CD1c-positive myeloid dendritic cell (primary cell): ENCODE data around the gene EPAS1.

Source experiments
- DNase-seq: peaks from one replicate; pipeline ENCODE4 v3.0.0-alpha.2; 2016; ENCODE audit errors: extremely low spot score

The EPAS1 gene

DNA sequence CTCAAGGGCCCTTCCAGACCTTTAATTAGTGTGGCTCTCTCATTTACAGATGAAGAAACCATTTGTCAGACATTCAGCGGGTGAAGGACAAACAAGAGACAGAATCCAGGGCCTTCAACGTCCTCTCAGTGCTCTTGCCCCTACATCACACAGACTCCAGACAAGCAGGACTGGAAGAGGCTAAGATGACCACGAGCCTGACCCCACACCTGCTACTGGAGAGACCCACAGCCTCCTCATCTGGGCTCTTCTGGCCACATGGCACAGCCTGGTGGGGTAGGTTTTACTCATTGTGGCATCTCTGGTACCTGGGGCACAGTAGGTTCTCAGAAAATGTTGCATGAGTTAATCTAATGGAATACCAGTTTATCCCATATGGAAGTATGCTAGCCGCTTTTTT, 112.5 kb downstream of the EPAS1 start:
- DNase-seq, result no peak

DNA sequence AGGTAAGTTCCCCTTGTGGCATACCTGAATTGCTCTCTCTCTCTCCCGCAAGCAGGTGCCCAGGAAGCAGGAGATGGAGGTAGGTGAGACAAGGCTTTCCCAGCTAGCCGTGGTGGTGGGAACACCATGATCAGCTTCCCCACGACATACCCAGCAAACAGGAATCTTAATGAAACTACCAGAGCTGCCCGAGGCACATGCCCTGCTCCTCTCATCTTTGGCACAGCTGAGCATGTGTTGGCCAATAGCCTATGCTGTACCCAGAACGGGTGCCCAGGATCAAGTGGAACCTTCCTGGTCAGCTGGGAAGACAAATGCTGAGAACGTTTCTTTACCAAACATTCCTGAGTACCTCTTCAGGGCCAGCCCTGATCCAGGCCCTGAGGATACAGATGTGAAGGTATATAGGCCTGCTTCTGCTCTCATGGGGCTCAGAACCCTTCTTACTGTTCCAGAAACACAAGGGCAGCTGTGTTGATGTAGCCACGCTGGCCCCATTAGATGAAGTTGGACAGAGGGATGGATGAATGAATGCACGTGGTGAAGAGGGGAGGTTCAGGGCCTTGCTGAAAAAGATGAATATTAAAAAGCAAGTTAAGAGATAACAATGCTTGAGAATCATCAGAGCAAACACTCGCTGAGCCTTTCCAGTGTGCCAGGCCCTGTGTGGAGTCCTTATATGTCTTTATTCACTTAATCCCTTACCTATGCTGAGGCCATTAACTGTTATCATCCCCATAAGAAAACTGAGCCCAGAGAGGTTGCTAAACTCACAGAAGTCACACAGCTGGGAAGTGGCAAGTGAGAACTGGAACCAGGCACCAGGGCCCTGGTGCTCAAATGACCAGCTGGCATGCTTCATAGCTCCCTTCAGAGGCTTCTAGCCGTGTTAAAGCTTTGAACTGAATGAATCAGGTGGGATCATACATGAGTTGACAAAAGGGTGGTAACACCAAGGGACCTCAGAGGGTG, 113.4 kb downstream of the EPAS1 start:
- no peak for DNase-seq

DNA sequence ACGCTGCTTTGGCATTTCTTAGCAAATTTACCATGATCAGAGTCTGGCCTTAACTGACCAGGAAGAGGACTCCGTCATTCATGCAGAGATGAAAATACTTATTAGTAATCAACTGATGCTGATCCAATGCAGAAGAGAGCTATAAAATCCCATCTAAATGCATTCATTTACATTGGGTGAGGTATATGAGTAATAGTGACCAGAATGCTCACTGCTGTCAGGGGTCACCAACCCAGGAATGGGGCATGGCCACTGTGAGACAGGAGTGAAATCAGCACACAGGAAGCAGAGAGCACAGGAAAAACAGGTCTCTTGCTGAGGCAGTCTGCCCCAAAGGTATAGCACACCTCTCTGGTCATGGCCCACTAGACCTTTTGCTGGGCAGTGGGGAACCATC, 114.0 kb downstream of the EPAS1 start:
- no peak for DNase-seq

- DNase-seq, result no peak
These were observed 114.8 kb downstream of the EPAS1 start for GRCh38 chr2:46411985-46412384.

DNA sequence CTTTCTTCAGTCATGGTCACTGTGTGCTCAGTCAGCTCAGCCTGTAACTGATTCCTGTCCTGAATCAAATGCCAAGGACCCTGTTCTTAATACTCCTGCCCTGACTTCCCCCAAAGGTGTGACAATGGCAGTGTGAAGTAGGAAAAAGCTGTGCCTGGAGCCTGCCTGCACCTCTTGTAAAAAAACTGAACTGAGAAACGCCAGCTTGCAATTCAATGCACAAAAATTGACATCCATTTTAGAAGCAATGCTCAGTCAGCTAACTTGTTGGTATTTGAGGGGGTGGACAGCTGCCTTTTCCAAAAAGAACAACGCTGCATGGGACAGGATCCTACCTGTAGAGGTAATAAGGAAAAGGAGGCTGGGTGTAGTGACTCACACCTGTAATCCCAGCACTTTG, 115.9 kb downstream of the EPAS1 start:
- DNase-seq, result no peak

- no peak for DNase-seq
These were observed 116.4 kb downstream of the EPAS1 start for GRCh38 chr2:46413631-46414030.

- DNase-seq, result no peak
These were observed 117.5 kb downstream of the EPAS1 start for GRCh38 chr2:46414701-46415100.

GRCh38 chr2:46416280-46416679, 119.1 kb downstream of the EPAS1 start:
- no peak for DNase-seq

DNA sequence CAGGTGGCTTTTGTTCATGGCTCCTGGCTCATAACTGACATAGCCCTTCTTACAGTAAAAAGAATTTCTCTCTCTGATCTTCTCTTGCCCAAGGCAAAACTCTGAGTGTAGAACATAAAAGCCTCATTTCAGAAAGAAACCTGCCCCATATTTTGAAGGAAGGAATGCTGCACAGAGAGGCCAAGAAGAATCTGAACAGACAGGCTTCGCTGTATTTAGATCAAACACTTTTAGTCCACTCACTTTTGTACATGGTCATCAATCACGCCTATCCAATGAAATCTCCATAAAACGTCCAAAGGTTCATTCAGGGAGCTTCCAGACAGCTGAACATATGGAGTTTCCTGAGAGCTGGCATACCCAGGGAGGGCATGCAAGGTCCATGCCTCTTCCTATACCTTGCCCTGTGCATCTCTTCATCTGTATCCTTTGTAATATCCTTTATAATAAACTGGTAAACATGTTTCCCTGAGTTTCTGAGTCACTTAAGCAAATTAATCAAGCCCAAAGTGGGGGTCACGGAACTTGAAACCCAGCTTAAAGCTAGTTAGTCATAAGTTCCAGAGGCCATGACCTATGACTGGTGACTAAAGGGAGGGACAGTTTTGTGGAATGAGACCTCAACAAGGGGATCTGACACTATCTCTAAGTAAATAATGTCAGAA, 119.7 kb downstream of the EPAS1 start:
- no peak for DNase-seq

- no peak for DNase-seq
These were observed 123.7 kb downstream of the EPAS1 start for GRCh38 chr2:46420945-46421344.

DNA sequence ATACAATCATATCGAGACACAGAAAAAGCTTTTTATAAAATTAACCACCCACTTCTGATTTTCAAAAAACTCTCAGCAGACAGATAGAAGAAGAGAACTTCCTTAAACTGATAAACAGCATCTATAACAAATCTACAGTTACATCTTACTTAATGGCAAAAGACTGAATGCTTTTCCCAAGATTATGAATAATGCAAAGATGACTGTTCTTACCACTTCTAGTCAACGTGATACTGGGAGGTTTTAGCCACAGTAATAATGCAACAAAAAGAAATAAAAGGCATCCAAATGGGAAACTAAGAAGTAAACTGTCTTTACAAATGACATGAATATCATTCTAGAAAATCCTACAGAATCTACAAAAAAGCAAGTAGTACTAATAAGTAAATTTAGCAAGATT, 124.2 kb downstream of the EPAS1 start:
- no peak for DNase-seq

GRCh38 chr2:46422717-46423394, 125.6 kb downstream of the EPAS1 start:
- no peak for DNase-seq

DNA sequence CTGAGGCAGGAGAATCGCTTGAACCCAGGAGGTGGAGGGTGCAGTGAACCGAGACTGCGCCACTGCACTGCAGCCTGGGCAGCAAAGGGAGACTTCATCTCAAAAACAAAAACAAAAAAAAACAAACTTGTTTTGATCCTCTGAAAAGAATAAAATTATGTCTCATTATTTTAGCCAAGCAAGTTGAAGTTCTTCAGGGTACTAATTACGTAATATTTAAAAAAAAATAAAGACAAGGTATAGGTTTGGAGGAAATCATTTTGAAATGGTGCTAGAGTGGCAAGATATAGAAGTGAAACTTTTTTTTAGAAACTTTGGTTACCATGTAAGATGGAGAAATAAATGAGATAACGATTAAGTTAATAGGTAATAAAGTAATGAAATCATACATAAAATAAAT, 127.7 kb downstream of the EPAS1 start:
- no peak for DNase-seq

- DNase-seq, result no peak
These were observed 131.8 kb downstream of the EPAS1 start for GRCh38 chr2:46428911-46429436.

- no peak for DNase-seq
These were observed 133.2 kb downstream of the EPAS1 start for GRCh38 chr2:46430413-46430812.

GRCh38 chr2:46430992-46431391, 133.8 kb downstream of the EPAS1 start:
- DNase-seq, result no peak

DNA sequence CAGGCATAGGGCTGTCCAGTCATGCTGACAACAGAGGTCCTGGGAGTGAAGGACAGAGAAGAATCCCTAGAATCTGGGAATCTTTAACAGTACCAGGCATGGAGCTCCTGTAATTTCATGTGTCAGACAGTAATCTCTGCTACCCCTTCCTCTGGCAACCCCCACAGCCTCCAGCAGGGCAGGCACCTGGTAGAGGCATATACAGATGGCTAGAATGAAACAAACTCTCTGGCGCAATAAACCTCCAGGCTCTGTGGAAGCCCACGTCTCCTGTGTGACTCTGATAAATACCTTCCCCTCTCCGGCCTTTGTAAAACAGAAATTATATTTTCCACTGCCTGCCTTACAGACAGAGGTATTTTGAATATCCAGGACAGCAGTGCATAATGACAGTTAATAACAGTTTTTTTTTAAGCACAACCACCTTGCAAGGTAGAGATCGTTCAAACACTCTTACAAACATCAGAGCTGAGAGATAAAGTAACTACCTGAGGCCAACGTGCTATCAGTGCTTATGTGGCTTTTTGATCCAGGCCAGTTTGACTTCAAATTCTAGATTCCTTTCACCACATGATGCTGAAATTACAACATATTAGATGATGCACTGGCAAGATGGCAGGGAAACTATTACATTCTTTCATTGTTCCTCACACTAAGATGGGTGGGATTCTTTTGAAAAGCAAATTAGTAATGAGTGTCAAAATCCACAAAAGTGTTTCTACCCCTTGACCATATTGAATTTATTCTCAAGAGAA, 134.5 kb downstream of the EPAS1 start:
- DNase-seq, result no peak

DNA sequence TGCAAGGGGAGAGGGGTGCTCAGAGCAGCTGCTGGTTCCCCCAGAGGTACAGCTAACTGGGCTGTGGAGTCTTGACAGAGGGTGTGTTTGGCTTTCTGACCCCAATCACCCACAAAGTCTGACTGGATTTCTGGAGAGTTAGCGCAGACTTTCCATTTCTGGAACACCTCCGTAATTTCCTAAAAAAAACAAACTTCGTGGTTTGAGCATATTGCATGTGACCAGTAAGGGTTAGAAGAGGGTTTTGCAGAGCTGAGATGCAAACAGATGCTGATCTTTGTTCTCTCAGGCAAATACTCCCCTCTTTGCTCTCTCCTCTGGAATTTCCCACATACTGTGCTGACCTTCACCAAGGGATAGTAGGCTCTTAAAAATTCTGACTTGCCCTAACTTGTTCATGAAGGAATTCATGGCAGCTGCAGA, 137.7 kb downstream of the EPAS1 start:
- DNase-seq, result no peak

- DNase-seq, result peak; percentile 19
These were observed 138.1 kb downstream of the EPAS1 start for GRCh38 chr2:46435353-46435752.

DNA sequence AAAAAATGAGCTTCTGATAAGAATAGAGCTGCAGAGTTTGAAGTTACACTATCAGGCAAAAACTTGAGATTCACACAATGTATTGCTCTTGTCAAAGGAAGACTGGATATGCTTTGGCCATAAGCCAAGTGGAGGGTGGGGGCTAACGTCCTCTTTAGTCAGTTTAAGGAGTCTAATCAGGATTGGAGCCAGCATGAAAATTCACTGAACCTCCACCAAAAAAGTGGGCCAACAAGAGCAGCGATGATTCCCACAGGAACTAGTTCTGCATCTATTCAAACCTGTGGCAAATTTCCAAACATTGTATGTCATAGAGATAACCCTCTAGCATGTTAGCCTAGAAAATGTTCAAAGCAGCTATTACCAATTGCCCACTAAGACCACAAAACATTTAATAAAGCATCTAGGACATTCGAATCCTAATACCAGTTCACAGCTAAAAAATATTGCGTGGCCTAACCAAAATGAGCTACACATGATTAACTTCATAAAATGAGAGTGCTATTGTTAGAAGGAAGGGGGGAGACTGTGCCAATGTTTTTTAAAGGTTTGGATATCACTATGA, 138.7 kb downstream of the EPAS1 start:
- DNase-seq, result no peak
